ENCODE measurements around the gene HOXA11.

Gene HOXA11

DNA sequence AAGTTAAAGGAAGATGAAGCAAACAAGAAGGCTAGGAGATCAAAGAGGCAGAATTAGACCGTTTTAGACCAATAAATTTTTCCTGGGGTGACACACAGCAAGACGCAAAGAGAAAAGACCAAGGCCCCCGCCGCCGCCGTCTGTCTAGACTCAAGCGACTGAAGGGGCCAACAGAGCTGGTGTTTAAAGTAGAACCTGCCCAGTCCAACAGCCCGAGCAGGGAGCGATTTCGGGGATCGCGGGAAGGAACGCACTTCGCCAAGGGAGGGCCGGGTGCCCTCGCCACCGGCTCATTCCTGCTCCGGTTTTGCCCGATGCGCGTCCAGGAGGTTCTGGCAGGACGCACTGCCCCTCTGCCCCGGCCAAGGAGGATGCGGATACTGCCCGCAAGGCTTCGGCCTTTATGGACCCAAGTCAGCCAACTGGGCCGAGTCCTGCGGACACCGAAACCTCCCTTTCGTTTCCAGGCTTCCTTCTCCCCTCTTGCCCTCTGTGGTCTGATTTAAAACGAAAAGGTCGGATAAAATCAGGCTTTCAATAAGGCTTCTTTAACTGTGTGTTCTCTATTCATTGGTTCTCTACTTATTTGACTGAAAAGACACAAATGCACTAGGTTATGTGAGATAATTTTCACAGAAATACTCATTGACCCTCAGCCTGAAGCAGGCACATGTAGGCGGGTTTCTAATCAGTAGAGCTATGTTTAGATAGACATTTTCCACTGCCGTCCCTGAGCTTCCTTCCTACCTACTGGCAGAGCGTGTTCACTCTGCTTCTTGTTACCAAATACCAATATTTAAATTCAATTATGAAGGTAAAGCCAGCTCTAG lies 26.4 kb downstream of the HOXA11 start:
- peak; percentile 63 for DNase-seq (ENCODE audit: low spot score)

DNA sequence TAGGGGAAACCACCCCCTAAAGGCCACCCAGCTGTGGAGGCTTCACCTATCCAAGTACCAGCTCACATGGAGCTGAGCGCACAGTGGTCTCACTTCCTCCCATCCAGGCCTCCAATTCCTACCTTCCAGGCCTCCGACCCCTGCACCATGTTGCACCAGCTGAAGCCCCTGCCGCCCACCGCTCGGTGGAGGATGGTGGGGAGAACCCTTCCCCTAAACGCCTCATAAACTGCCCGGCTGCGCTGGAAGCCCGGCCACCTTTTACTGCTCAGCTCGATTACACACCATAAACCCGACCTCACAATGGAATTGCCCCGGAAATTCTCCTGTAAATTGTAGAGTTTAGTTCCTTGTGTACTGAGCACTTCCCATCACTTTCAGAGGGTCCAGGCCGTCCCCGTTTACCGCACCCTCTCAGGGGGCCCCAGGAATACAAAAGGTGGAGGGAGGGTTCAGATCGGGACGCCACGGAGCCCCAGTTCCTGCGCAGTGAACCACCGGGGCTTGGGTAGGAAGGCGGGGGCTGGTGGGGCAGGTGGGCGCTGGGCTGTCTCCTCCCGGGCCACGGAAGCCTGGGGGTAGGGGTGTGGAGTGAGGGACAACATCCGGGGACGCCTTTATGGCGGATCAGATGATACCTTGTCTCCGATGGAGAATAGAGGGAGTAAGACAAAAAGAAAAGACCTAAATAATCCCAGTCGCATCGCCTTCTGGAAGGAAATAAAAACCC lies 27.2 kb downstream of the HOXA11 start:
- peak; percentile 57 for DNase-seq (ENCODE audit: low spot score)

DNA sequence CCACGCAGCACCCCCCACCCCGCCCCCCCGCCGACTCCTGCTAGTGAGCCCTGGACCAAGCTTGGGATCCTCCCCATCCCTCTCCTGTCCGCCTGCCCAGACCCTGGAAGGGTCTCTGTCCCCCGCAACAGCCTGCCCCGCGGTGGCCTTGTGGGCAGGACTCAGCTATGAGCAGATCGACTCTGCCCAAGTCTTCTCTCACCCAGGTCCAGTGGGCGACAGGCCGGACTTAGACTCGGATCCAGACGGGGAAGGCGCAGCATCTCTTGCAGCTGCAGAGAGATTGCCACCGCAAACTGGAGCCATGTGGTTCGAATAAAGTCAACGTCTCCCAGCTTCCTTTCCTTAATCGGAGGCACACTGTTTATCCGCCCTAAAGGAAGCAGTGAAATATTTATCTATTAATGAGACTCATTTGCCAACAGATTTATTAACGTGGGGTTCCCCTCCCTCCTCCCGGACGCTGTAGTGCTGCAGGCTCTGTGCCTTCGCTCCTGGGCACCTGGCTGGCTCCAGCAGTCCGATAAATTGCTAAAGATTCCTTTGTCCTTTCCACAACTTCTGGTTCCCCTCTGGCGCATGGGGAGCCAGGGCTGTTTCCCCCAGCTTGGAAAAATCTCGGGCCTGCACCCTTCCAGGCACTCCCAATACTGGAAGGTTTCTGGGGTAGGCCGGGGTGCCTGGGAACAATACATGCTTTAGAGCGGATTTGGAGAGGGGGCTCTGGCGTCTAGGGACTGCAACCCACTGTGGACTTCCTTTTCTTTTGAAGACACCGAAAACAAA lies 27.9 kb downstream of the HOXA11 start:
- no peak for DNase-seq (ENCODE audit: low spot score)

DNA sequence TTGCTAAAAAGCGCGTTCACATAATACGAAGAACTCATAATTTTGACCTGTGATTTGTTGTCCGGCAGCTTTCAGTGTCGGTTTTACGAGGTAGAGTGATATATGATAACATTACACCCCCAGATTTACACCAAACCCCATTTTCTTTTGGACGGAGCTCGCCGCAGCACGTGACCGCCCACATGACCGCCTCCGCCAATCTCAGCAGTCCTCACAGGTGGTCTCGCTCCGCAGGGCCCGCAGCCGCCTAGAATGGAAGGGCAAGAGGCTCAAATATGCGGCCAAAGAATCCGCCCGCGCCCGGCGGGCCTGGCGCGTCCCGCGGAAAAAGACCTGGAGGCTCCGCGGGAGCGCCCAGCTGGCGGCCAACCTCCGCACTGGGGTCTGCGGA lies 28.5 kb downstream of the HOXA11 start, which contains the start of gene HOXA7:
HOXA7 (minus strand) TSS at position 168 of the 391 bp plus-strand sequence; CDS start at position 38, 130 bp downstream.
- DNase-seq (ENCODE audit: low spot score): peak; percentile 91

DNA sequence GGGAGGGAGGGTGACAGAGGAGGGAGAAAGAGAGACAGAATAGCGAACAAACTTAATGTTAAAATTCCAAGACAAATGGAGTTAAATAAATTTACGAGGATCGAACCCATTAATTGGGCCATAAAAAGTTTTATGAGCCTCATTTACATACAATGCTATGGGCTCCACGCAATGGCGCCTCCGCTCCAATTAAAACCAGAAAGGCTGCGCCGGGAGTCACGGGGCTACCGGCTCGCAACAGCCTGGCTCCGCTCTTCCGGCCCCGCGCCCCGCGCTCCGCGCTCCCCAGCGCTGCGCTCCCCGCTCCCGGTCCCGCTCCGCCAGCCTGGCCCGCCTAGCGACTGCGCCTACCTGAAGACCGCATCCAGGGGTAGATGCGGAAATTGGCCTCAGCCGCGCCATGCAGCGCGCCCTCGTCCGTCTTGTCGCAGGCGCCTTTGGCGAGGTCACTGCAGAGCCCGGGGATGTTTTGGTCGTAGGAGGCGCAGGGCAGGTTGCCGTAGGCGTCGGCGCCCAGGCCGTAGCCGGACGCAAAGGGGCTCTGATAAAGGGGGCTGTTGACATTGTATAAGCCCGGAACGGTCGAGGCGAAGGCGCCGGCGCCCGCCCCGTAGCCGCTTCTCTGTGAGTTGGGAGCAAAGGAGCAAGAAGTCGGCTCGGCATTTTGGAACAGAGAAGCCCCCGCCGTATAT lies 29.1 kb downstream of the HOXA11 start:
- DNase-seq (ENCODE audit: low spot score): no peak

DNA sequence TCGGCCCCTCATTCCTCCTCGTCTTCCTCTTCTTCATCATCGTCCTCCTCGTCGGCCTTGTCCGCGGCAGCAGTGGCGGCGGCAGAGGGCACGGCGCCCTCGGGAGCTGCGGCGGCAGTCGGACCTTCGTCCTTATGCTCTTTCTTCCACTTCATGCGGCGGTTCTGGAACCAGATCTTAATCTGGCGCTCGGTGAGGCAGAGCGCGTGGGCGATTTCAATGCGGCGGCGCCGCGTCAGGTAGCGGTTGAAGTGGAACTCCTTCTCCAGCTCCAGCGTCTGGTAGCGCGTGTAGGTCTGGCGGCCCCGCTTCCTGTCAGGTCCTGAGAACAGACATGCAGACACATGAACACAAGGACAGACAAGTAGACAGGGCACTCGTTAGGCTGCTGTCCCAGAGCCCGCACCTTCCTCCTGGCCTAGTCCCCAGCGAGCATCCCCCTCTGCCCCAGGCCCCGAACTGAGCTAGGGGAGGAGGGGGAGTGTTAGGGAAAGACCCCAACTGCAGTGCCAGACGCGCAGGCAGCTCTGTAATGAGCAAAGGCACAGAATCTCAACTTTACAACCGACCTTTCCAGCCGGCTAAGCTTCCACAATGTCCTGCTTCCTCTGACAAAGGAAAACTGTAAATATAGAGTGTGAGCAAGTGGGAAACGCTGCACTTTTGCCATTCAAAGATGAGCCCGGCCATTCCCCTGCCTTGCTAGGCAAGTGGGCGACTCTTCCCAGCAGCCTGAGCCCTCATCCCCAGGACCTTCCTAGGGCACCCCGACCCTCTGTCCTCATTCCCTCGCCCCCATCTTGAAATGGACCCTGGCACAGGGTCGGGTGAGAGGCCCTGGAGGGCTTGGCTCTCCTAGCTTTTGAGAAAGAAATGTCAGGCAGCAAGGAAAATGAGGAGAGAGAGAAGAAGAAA lies 29.9 kb downstream of the HOXA11 start:
- peak; percentile 70 for DNase-seq (ENCODE audit: low spot score)

DNA sequence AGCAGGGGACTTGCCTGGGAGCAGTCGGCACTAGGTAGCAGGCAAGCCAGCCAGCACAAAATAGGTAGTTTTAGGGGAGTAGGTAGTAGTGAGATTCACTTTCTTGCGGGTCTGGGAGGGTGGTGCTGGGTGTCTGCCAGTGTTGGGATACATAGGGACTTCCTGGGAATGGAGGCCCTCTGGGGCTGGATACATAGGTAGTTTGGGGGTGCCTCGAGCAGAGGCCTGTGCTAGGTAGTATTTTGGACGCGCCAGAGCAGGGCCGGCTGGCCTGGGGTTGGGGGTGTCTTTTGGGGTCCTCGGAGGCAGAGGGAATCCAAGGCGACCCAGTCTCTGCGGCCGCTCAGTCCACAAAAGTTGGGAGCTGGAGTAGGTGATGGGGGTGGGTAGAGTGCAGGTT lies 30.7 kb downstream of the HOXA11 start:
- DNase-seq (ENCODE audit: low spot score): peak; percentile 57

DNA sequence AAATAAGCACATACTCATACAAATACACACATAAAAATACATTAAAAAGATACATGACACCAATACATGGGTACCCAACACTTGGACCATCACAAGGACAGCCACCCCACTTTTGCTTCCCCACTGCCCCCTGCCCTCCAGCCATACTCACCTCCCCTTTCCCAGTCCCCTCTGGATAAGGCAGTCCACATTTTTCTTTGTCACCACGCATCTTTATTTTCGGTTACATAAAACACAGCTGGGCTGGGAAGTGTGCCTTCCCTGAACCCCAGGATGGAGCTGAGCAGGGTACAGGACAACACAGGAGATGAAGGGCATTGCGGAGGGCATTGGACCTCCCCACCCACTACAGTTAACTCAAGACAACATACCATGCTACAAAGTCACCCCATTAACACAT lies 31.5 kb downstream of the HOXA11 start:
- no peak for DNase-seq (ENCODE audit: low spot score)

DNA sequence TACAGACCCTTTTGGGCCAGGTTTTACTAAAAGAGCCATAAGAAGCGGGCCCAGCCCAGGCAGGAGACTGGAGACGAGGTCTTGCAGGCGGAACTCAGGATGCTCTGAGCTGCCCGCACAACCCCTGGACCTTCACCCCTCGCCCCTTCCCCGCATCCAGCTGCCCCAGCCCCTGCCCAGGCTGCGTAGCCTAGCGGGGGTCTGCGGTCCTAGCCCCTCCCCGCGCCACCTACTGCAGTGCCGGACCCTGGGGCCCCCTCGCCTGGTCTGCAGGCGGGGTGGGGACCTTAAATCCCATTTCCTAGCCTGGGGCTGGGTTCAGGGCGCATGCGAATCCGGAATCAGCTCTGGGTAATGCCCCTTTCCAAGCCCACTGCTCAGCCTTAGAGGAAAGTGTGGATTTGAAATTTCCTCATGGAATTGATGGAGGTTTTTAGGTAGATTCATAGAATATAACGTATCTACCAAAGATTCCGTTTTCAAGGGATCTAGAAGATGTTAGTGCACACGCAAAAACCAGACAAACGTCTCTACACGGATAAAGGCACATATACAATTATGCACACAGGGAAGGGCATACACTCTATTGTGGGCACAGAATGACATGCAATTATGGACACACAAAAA lies 32.1 kb downstream of the HOXA11 start:
- peak; percentile 68 for DNase-seq (ENCODE audit: low spot score)

DNA sequence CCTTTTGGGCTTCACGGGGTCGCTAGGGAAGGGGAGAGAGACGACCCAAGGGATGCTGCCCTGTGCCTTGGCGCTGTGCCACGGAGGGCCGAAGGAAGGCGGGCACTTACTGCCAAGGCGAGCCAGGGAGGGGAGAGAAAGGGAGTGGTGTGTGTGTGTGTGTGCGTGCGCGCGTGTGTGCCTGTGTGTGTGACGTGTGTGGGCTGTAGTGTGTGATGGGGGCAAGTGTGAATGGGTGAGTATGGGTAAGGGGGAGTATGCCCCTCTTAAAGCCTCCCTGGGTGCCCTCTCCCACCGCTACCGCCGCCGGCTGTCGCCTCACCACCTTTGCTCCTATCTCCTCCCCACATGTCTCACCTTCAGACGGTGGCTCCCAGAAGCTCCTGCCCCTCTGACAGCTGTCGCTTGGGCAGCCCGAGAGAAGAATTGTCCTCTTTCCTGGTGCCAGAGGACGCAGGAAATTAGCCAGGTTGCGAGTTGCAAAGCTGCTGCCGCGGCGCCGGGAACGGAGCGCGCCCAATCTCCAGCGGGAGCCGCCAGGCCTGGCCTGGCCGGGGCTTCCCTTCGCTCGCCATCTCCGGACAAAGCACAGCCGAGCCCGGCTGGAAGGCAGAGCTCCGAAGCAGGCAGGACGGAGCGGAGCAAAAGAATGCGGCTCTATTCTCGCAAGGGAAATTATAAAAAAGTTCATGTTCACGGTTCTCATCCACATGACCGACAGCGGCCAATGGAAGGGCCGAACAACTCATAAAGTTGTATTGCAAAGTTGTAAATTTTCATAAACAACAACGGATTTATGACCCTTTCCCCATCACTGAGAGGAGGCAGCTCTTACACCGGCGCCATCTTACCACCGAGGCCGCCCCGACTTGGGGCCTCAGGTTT lies 32.9 kb downstream of the HOXA11 start, which contains the start of gene HOXA3:
HOXA3 (minus strand) TSS at position 653 of the 885 bp plus-strand sequence. CDS start 41,943 bp downstream, outside the sequence.
- DNase-seq (ENCODE audit: low spot score): peak; percentile 78

DNA sequence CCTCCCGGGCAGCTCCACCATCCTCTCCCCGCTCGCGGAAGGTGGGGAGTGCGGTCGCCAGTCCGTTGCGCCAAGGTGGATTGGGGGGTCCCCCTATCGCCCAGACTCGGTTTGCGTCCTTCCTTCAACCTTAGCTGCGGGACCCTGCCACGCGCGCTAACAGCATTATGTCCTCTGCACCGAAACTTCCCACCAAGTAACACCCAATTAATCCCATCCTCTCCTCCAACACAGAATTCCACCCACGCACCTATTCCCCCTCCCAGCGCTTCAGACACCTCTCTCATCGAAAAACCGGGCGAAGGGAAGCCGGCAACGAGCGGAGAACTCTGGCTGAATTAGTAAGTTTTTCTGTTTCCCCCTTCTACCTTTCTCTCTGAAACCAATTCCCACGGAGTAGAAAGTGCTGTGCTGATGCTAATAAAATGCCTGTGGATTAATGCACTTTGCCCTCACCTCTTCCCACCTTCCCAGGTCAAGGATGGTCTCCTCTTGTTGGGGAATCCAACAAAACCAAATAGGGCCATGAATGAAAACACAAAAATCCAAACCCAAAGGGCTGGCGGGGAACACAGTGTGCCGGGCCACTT lies 33.6 kb downstream of the HOXA11 start:
- peak; percentile 73 for DNase-seq (ENCODE audit: low spot score)

DNA sequence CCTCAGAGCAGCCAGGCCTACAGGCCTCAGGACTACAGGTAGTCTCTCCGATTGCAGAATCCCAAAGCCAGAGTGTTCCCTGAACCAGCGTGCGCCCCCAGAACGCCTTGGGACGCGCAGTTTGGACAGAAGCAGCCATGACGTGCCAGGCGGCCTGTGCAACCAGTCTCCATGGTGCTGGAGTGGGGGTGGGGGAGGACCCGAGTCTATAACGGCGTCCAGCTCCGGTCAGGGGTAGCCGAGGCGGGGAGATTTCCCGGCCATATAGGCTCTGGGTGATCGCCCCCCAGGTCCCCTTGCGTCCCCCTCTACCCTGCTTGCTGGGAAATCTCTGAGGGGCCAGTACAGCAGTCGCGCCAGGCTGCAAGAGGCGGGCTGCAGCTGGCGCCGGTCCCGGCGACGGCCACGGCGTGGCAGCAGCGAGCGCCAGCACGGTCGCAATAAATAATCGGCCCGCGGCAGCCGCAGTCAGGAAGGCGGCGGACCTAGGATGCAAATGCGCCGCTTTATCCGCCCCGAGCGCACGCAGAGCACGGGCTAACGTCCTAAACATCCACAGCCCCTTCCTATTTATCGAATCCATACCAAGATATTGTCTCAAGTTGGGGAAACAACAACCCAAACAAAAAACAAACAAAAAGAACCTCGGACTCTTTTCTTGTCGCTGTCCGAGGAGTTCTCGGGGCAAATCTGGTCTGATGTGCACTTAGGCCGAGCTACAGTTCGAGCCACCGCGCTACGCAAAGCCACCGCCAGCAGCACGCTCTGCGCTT lies 34.3 kb downstream of the HOXA11 start:
- DNase-seq (ENCODE audit: low spot score): peak; percentile 89

DNA sequence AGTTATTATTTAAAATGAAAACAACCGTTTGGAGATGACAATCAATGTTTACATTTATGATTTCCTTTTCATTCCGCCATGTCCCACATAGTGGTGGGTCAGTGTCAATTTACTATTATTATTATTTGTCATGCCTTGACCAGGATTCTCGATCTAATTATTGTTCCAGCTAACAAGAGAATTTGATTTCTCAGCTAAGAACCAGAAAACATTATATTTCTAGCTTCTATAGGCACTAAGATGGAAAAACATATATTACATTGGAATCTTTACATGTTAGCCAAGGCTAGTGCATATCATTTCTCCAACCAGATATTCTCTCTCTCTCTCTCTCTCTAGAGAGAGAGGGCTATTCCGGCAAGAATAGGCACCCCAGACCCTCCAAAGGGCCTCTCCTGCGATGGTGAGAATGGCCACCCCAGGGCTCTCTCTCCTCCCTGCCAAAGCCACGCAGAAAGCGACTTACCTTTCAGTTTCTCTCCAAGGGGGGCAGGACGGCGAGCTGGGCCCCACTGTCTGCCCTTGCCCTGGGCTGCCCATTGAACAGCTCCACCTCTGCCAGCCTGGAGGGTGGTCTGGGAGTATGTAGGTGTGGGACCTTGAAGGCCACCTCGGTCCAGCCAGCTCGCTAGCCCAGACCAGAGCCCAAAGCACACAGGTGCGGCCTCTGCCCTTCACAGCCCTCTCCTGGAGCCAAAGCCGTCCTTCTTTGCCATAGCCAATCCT lies 35.0 kb downstream of the HOXA11 start:
- DNase-seq (ENCODE audit: low spot score): no peak

DNA sequence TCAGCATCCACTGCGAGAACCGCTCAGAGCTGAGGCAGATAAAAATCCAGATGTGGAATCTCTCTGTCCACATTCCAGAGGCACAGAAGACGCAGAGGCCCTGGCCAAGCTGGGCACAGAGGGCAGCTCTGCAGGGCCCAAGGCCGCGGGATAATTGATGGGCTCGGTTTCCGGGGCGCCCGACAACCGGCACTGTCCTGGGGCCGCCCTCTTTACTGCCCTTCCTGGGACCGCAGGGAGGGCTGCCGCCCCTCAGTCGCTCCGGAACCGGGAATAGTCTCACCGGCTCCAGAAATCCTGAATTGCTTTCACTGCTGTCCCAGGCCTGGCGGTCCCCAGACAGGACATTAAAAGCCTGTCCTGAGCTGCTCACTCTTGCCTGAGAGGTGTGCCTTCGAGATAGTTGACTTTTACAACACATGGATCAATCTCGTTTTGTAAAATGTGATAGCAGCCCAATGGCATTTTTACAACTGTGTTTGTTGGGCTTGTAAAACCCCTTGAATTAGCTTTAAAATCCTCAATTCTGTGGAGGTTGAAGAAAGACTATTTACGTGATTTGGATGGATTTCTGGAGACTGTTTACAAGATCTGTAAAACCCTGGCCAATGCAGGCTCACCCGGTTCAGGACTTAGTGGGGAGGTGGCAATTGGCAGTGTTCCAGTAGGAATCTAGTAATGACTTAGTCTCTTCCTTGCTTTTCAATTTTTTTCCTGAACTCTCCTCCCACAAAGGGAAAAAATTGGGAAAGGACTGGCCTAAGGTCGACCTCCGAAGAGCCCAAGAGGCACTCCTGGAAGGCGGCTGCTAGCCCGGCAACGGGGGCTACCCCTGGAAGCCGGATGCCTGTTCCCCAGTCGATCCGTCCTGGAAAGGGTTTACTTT lies 36.0 kb downstream of the HOXA11 start:
- DNase-seq (ENCODE audit: low spot score): peak; percentile 66

DNA sequence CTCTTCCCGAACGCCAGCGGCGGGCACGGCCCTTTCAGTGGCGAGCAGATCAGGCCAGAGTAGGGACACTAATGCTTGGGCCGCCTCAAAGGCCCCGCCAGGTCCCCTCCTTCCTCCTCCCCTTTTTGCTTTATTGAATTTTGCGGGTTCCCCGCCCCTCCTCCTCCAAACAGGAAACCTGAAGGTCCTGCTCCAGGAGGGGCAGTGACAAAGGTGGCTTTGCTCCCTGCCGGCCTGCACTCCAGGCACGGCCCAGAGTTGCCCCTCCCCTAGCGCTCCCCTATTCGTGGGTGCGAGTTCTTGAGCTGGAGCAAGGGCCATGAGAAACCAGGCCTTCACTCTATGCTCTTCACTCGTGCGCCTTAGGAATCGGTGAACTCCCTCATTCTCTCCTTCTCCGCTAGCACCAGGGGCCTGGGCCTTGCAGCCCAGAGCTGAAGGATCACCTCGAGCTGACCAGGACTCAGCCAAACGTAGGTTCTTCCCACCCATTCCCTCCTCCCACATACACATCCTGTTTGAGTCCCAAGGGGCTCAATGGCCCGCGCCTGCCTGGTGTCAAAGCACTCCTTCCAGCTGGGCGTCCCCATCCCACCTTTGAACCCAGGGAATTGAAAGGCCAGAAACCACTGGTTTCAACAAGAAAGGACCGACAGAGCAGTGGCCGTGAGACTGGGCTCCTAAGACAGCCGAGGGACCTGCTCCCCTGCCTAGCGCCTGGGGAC lies 36.8 kb downstream of the HOXA11 start:
- DNase-seq (ENCODE audit: low spot score): peak; percentile 69
